ENCODE data around the gene RBMS2.

RBMS2 gene

DNA sequence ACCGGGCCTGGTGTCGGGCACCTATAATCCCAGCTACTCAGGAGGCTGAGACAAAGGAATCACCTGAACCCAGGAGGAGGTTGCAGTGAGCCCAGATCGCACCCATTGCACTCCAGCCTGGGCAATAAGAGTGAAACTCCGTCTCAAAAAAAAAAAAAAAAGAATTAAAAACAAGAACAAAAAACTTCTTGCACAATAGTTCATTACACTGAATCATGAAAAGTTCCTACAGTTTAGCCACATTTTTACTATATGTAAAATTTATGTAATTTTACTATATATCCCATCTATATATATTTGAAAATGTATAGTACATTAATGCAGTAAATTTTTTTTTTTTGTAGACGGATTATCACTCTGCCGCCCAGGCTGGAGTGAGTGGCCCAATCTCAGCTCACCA lies 119.6 kb downstream of the RBMS2 start:
- Histone ChIP-seq H3K36me3 (ENCODE audit: control insufficient read depth, insufficient read depth, low read length) (peaks cover 85% of the 10 kb centered on the region), H3K27ac (ENCODE audit: low read depth, low read length) (no peak overlapping the region), H3K9me3 (ENCODE audit: control insufficient read depth, insufficient read depth, low read depth, low read length) (no peaks in the 10 kb centered on the region), H3K27me3 (ENCODE audit: control insufficient read depth, insufficient read depth, low read length) (no peaks in the 10 kb centered on the region), H3K4me3 (ENCODE audit: low read depth, low read length) (no peak overlapping the region), H3K4me1 (ENCODE audit: control insufficient read depth, insufficient read depth, low read length) (peaks cover 3% of the 10 kb centered on the region; the same call in 1 of the 2 replicates), H3K9ac (ENCODE audit: low read length) (no peak overlapping the region)

DNA sequence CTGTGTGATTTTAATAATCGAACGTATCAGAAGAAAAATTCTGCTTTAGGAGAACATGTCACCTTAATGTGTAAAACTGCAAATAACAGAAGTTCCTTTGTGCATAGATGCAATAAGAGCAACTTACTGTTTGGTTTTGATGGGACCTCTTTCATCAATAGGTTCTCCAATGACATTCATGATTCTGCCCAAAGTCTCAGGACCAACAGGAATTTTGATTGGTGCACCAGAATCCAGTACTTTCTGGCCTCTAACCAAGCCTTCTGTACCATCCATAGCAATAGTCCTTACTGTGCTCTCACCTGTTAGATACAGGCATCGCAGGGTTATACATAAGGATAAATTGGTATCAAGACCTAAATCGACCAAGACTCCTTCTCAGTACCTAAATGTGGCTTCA lies 123.0 kb downstream of the RBMS2 start:
- peaks cover 3% of the 10 kb centered on the region for H3K4me1 ChIP-seq (ENCODE audit: control insufficient read depth, insufficient read depth, low read length)
- H3K27ac ChIP-seq (ENCODE audit: low read depth, low read length), result no peak overlapping the region
- no peaks in the 10 kb centered on the region for H3K9me3 ChIP-seq (ENCODE audit: control insufficient read depth, insufficient read depth, low read depth, low read length)
- peak overlapping the region; percentile 97 for H3K9ac ChIP-seq (ENCODE audit: low read length)
- peaks cover 59% of the 10 kb centered on the region for H3K36me3 ChIP-seq (ENCODE audit: control insufficient read depth, insufficient read depth, low read length)
- H3K27me3 ChIP-seq (ENCODE audit: control insufficient read depth, insufficient read depth, low read length), result no peaks in the 10 kb centered on the region
- H3K4me3 ChIP-seq (ENCODE audit: low read depth, low read length), result peak overlapping the region; percentile 91

DNA sequence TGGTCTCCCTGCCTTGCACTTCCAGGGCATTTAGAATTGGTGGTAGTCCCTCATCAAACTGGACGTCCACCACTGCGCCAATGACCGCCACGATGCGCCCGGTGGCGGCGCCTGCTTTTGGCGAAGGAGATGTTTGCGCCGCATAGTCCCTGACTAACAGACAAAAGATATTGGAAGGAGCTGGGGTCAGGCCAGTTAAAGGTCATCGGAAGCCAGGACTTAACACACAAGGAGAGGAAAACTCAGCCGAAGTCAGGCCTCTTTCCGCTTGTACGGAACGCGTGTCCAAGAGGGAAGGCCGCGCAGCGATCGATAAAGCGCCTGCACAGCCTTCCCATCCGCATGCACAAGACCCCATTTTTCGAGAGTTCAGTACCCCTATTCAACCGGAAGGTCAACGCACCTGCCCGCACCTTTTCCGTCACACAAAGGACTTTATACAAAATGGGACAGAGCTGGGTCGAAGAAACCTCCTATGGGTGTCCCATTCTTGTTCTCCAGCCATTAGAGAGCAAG lies 123.6 kb downstream of the RBMS2 start:
- H3K4me1 ChIP-seq (ENCODE audit: control insufficient read depth, insufficient read depth, low read length), result peaks cover 3% of the 10 kb centered on the region

More for the DNA sequence above, 123.6 kb downstream of the RBMS2 start:
- peak overlapping the region; percentile 87 for H3K27ac ChIP-seq (ENCODE audit: low read depth, low read length)
- H3K27me3 ChIP-seq (ENCODE audit: control insufficient read depth, insufficient read depth, low read length), result no peaks in the 10 kb centered on the region
- H3K4me3 ChIP-seq (ENCODE audit: low read depth, low read length), result peak overlapping the region; percentile 91
- H3K36me3 ChIP-seq (ENCODE audit: control insufficient read depth, insufficient read depth, low read length), result peaks cover 53% of the 10 kb centered on the region
- H3K9me3 ChIP-seq (ENCODE audit: control insufficient read depth, insufficient read depth, low read depth, low read length), result no peaks in the 10 kb centered on the region
- peak overlapping the region; percentile 97 for H3K9ac ChIP-seq (ENCODE audit: low read length)

Measured in HUES6 (cell line).